NB4 (cell line): ENCODE measurements around the gene HDAC9.

Experiments used
- POLR2A ChIP-seq: IDR thresholded peaks from 2 replicates; pipeline ENCODE4 v1.6.1; 2011; ENCODE audit warnings: mild to moderate bottlenecking; ENCODE audit not compliant: insufficient read length; ENCODE audit errors: extremely low read depth
- TF ChIP-seq, protein P1 (sequence below): IDR thresholded peaks from one replicate; pipeline ENCODE4 v1.5.1; 2012; ENCODE audit warnings: low read depth, low read length

DNA sequence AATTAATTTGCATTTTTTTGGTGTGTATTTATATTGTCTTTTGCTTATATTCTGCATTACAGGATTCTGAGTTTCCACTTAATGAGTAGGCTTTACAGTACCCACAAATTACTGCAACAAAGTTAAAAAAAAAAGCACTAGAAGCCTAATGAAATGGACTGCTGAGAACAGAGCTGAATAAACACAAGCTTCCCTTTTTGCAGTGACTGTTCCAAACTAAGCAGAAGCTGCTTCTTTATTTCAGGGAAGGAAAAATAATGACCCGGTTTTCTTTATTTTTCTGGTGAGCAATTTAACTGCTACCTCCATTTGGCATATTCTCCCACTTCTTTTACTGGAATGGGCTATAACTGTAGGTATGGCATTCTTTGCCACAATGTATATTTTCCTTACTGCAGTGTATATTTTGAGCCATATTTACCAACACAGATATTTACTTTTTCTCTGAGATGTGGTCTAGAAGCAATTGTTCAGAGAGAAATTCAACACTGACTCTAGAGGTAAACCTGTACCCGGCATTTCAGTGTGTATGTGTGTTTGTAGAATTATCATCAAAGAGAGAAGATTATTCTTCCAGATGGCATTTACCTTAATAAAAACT is 56.9 kb downstream of the HDAC9 start:
- TF ChIP-seq, protein P1, sequence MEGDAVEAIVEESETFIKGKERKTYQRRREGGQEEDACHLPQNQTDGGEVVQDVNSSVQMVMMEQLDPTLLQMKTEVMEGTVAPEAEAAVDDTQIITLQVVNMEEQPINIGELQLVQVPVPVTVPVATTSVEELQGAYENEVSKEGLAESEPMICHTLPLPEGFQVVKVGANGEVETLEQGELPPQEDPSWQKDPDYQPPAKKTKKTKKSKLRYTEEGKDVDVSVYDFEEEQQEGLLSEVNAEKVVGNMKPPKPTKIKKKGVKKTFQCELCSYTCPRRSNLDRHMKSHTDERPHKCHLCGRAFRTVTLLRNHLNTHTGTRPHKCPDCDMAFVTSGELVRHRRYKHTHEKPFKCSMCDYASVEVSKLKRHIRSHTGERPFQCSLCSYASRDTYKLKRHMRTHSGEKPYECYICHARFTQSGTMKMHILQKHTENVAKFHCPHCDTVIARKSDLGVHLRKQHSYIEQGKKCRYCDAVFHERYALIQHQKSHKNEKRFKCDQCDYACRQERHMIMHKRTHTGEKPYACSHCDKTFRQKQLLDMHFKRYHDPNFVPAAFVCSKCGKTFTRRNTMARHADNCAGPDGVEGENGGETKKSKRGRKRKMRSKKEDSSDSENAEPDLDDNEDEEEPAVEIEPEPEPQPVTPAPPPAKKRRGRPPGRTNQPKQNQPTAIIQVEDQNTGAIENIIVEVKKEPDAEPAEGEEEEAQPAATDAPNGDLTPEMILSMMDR = no peak
- no peak for TF ChIP-seq POLR2A
